Astrocyte (in vitro differentiated cells and primary cell): ENCODE measurements around the gene PPP1R16B. TPM values are rescaled to one million over a fixed set of nuclear protein-coding genes. Genes with fewer than 3 reads are reported as not detected.

Experiments used
- DNase-seq: peaks from one replicate; pipeline ENCODE4 v3.0.0-alpha.2; 2010; ENCODE audit warnings: low read depth
- FAIRE-seq: peaks from 2 replicates; lab custom pipeline; 2011; peaks lifted over from hg19 to GRCh38; lab: Jason Lieb, UNC
- H2AFZ ChIP-seq: 2 replicates; pipeline ENCODE4 v1.6.0; 2012; ENCODE audit warnings: low read depth, low read length, inconsistent platforms
- H3K27ac ChIP-seq: 2 replicates; pipeline ENCODE4 v1.5.1; 2011; ENCODE audit warnings: low read depth, low read length, inconsistent platforms
- H3K27me3 ChIP-seq: 2 replicates; pipeline ENCODE4 v1.6.0; 2011; ENCODE audit warnings: low read length, inconsistent platforms; ENCODE audit not compliant: insufficient read depth
- H3K36me3 ChIP-seq: 2 replicates; pipeline ENCODE4 v1.5.1; 2011; ENCODE audit warnings: low read length, inconsistent platforms; ENCODE audit not compliant: insufficient read depth
- H3K4me1 ChIP-seq: 2 replicates; pipeline ENCODE4 v1.5.1; 2011; ENCODE audit warnings: low read length, inconsistent platforms; ENCODE audit not compliant: insufficient read depth
- H3K4me2 ChIP-seq: 2 replicates; pipeline ENCODE4 v1.6.0; 2012; ENCODE audit warnings: low read length, inconsistent platforms
- H3K4me3 ChIP-seq: 2 replicates; pipeline ENCODE4 v1.5.1; 2011; ENCODE audit warnings: low read depth, mild to moderate bottlenecking, low read length, inconsistent platforms; ENCODE audit not compliant: insufficient read depth
- H3K79me2 ChIP-seq: 2 replicates; pipeline ENCODE4 v1.6.0; 2012; ENCODE audit warnings: mild to moderate bottlenecking, low read length, inconsistent platforms; ENCODE audit not compliant: insufficient read depth
- H3K9ac ChIP-seq: 2 replicates; pipeline ENCODE4 v1.6.0; 2012; ENCODE audit warnings: mild to moderate bottlenecking, low read length, inconsistent platforms
- H3K9me3 ChIP-seq: 2 replicates; pipeline ENCODE4 v1.5.1; 2012; ENCODE audit warnings: low read depth, mild to moderate bottlenecking, low read length, inconsistent platforms; ENCODE audit not compliant: insufficient read depth
- H4K20me1 ChIP-seq: 2 replicates; pipeline ENCODE4 v1.6.0; 2012; ENCODE audit warnings: low read length, inconsistent platforms; ENCODE audit not compliant: insufficient read depth
- H3K27ac Mint-ChIP-seq: one replicate; pipeline ENCODE4 v1.8.0; 2021; ENCODE audit warnings: mild to moderate bottlenecking, mixed read lengths; ENCODE audit not compliant: unreplicated experiment
- H3K27me3 Mint-ChIP-seq: one replicate; pipeline ENCODE4 v1.8.0; 2021; ENCODE audit warnings: low read depth, mixed read lengths; ENCODE audit not compliant: unreplicated experiment
- H3K36me3 Mint-ChIP-seq: one replicate; pipeline ENCODE4 v1.8.0; 2021; ENCODE audit warnings: low read depth, mixed read lengths; ENCODE audit not compliant: unreplicated experiment
- H3K4me1 Mint-ChIP-seq: one replicate; pipeline ENCODE4 v1.8.0; 2021; ENCODE audit warnings: low read depth, mixed read lengths; ENCODE audit not compliant: unreplicated experiment
- H3K4me3 Mint-ChIP-seq: one replicate; pipeline ENCODE4 v1.8.0; 2021; ENCODE audit warnings: mild to moderate bottlenecking, moderate library complexity, mixed read lengths; ENCODE audit not compliant: unreplicated experiment
- H3K9me3 Mint-ChIP-seq: one replicate; pipeline ENCODE4 v1.8.0; 2021; ENCODE audit warnings: mild to moderate bottlenecking, mixed read lengths; ENCODE audit not compliant: unreplicated experiment
- CTCF ChIP-seq: IDR thresholded peaks from 2 replicates; pipeline ENCODE4 v1.5.1; 2011; ENCODE audit warnings: low read depth, mild to moderate bottlenecking, inconsistent platforms, low read length, moderate library complexity; ENCODE audit not compliant: insufficient read depth
- EZH2 ChIP-seq: IDR thresholded peaks from 2 replicates; pipeline ENCODE4 v1.6.1; 2012; ENCODE audit warnings: mild to moderate bottlenecking, low read length, inconsistent platforms; ENCODE audit not compliant: insufficient read depth
- total RNA-seq: library from RNA; stranded (reverse); gene quantifications from 2 replicates; pipeline ENCODE4 v1.2.1, GENCODE V29; 2021

The PPP1R16B gene
- total RNA-seq, 1 donor from 2014 or later: 0.68 TPM

GRCh38 chr20:38833154-38833856 lies 27.8 kb downstream of the PPP1R16B start:
- FAIRE-seq (no peak), DNase-seq (no peak)
- H3K79me2 ChIP-seq: no peaks in the 10 kb centered on the region
- H3K36me3 Mint-ChIP-seq: no peaks in the 10 kb centered on the region
- H3K4me2 ChIP-seq: no peak overlapping the region
- no peak overlapping the region for H3K9ac ChIP-seq
- TF ChIP-seq CTCF (no peak), EZH2 (no peak)
- no peak overlapping the region for H3K4me3 Mint-ChIP-seq
- no peaks in the 10 kb centered on the region for H3K9me3 ChIP-seq
- no peak overlapping the region for H3K27ac Mint-ChIP-seq
- no peak overlapping the region for H2AFZ ChIP-seq
- H3K9me3 Mint-ChIP-seq: no peaks in the 10 kb centered on the region
- no peaks in the 10 kb centered on the region for H3K4me1 ChIP-seq
- no peaks in the 10 kb centered on the region for H3K4me1 Mint-ChIP-seq
- no peak overlapping the region for H3K27ac ChIP-seq
- peaks cover 12% of the 10 kb centered on the region for H3K27me3 ChIP-seq
- H3K27me3 Mint-ChIP-seq: peaks cover 8% of the 10 kb centered on the region
- no peaks in the 10 kb centered on the region for H4K20me1 ChIP-seq
- H3K4me3 ChIP-seq: no peak overlapping the region
- H3K36me3 ChIP-seq: no peaks in the 10 kb centered on the region

- Histone ChIP-seq H2AFZ (no peak overlapping the region), H3K36me3 (no peaks in the 10 kb centered on the region), H3K9ac (no peak overlapping the region), H4K20me1 (no peaks in the 10 kb centered on the region), H3K9me3 (no peaks in the 10 kb centered on the region), H3K27me3 (peaks cover 12% of the 10 kb centered on the region), H3K4me1 (no peaks in the 10 kb centered on the region), H3K27ac (no peak overlapping the region), H3K79me2 (no peaks in the 10 kb centered on the region), H3K4me2 (no peak overlapping the region), H3K4me3 (no peak overlapping the region)
- H3K4me1 Mint-ChIP-seq: no peaks in the 10 kb centered on the region
- no peak overlapping the region for H3K27ac Mint-ChIP-seq
- no peaks in the 10 kb centered on the region for H3K36me3 Mint-ChIP-seq
- no peaks in the 10 kb centered on the region for H3K9me3 Mint-ChIP-seq
- no peak overlapping the region for H3K4me3 Mint-ChIP-seq
- TF ChIP-seq EZH2 (no peak), CTCF (no peak)
- H3K27me3 Mint-ChIP-seq: peaks cover 8% of the 10 kb centered on the region
- FAIRE-seq (no peak), DNase-seq (no peak)
Observed at GRCh38 chr20:38833857-38834164, 28.3 kb downstream of the PPP1R16B start.

- Histone ChIP-seq H3K27me3 (peaks cover 12% of the 10 kb centered on the region), H3K4me3 (no peak overlapping the region), H3K79me2 (no peaks in the 10 kb centered on the region), H3K9me3 (no peaks in the 10 kb centered on the region), H2AFZ (no peak overlapping the region), H4K20me1 (no peaks in the 10 kb centered on the region), H3K27ac (no peak overlapping the region), H3K4me2 (no peak overlapping the region), H3K9ac (no peak overlapping the region), H3K36me3 (no peaks in the 10 kb centered on the region), H3K4me1 (no peaks in the 10 kb centered on the region)
- no peak for TF ChIP-seq EZH2
- no peak for TF ChIP-seq CTCF
- Mint-ChIP-seq H3K36me3 (no peaks in the 10 kb centered on the region), H3K9me3 (no peaks in the 10 kb centered on the region), H3K27me3 (peaks cover 8% of the 10 kb centered on the region), H3K4me1 (no peaks in the 10 kb centered on the region), H3K27ac (no peak overlapping the region), H3K4me3 (no peak overlapping the region)
- FAIRE-seq: no peak
- no peak for DNase-seq
Observed at GRCh38 chr20:38834868-38835267, 29.4 kb downstream of the PPP1R16B start.
